SH-SY5Y (cell line): ENCODE results near the gene ACTRT2.

Source experiments
- GATA2 ChIP-seq: IDR thresholded peaks from 2 replicates; pipeline ENCODE4 v1.6.1; 2011; ENCODE audit warnings: mild to moderate bottlenecking, low read depth, low read length
- GATA3 ChIP-seq: IDR thresholded peaks from 2 replicates; pipeline ENCODE4 v1.6.1; 2011; ENCODE audit warnings: low read depth, mild to moderate bottlenecking, low read length, moderate library complexity

DNA sequence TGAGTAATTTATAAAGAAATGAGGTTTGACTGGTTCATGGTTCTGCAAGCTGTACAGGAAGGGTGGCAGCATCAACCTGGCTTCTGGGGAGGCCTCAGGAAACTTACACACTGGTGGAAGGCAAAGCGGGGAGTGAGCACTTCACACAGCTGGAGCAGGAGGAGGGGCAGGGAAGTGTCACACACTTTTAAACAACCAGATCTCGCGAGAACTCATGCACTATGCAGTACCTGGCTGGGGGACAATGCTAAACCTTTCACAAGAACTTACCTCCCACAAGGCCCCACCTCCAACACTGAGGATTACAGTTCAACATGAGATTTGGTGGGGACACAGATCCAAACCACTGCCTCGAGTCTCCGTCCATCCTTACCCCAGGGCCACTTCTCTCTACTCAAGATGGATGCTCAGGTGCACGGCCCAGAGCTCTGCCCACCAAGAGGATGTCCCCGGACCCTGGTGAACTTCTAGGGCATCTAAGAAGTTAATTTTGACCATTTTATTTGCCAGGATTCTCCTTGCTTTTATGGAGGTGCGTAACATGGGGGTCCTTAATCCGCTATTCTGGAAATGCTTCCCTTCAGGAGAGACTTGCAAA, 22.7 kb upstream of the ACTRT2 start:
- no peak for TF ChIP-seq GATA2
- TF ChIP-seq GATA3: no peak
